GM12872 (cell line): ENCODE results near the gene IGF2BP1.

Experiments
- TF ChIP-seq, protein P1 (sequence below): IDR thresholded peaks from 3 replicates; pipeline ENCODE4 v1.5.1; 2011; ENCODE audit warnings: low read depth, mild to moderate bottlenecking, low read length, moderate library complexity; ENCODE audit not compliant: insufficient read depth

The IGF2BP1 gene

DNA sequence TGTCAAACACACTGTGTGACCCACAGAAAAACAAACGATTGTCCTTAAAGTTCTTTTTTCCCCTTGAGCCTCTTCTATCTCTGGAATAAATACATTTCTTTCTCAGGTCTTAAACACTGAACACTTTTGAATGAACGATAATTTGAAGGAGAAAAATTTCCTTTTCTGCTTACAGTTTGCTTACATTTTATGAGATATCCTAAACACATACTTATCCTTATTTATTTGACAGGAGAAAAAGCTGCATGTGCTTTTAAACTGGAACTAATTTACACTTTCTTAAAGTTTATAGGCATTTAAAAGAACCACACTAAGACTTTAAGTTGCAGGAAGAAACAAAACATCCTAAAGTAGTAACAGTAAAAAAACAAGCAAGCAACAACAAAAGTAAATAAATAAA lies 4.7 kb upstream of the IGF2BP1 start:
- TF ChIP-seq, protein P1, sequence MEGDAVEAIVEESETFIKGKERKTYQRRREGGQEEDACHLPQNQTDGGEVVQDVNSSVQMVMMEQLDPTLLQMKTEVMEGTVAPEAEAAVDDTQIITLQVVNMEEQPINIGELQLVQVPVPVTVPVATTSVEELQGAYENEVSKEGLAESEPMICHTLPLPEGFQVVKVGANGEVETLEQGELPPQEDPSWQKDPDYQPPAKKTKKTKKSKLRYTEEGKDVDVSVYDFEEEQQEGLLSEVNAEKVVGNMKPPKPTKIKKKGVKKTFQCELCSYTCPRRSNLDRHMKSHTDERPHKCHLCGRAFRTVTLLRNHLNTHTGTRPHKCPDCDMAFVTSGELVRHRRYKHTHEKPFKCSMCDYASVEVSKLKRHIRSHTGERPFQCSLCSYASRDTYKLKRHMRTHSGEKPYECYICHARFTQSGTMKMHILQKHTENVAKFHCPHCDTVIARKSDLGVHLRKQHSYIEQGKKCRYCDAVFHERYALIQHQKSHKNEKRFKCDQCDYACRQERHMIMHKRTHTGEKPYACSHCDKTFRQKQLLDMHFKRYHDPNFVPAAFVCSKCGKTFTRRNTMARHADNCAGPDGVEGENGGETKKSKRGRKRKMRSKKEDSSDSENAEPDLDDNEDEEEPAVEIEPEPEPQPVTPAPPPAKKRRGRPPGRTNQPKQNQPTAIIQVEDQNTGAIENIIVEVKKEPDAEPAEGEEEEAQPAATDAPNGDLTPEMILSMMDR, result no peak

DNA sequence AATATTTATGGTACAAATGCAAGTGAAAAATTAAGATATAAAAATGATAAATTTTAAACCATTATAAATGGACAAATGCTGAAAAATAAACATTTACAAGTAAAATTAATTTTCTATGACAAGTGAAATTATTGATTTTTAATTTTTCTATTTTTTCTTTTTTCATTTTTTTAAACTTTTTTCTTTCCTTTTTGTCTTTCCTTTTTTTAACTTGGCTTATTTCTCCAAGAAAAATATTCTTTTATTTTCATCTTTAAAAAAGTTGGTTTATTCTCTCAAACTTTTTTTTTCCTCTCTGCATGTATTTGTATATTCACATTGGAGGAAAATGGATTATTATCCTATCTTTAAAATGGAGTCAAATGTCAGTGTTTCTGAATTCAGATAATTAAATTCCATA lies 3.9 kb upstream of the IGF2BP1 start:
- TF ChIP-seq, protein P1, result no peak

DNA sequence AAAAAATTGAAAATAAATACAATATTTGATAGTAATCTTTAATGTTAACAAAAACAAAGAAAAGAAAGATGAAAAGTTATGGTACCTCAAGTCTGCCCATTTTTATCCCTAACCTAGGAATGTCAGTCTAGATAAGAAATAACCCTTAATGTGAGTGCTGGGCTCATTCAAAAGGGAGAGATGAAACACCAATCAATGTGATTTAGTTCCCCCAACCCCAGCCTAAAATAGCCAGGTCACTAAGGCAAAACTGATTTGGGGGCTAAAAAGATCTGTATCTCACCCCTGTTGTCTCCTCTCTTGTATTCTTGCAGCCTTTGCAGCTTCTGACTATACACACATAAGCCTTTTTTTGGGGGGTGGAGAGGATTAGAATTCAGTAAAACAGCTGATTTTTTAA lies 3.2 kb upstream of the IGF2BP1 start:
- TF ChIP-seq, protein P1, result no peak

DNA sequence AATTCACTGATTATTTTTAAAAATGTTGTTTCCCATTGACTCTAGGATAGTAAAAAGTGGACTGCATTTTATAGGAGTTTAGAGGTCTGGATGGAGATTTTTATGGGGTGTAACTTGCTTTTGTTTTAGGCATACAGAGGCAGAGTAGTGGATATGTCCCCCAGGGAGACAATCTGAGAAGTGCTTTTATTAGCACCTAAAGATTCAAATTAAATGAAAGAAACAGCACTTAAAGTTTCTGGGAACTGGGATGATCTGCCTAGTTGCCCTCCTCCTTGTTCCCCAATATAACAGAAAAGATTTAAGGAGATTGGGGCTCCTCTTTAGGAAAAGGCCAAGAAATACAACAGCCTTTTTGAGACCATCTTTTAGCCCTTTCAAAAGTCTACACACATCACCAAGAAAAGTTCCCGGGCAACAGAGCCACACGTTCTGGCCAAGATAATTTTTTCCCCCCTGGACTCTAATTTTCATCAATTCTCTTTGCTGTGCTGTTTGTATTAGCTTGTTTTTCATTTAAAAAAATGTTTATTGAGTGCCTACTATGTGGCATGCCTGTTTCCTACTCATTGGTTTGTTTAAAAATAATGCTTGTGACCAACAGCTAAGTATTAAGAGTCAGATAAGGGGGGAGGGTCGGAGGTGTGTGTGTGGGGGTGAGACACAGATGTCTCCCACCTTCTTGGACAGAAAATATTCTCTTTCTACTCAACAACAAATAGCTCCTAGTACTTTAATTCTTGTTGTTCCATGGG lies 2.5 kb upstream of the IGF2BP1 start:
- TF ChIP-seq, protein P1, result no peak

DNA sequence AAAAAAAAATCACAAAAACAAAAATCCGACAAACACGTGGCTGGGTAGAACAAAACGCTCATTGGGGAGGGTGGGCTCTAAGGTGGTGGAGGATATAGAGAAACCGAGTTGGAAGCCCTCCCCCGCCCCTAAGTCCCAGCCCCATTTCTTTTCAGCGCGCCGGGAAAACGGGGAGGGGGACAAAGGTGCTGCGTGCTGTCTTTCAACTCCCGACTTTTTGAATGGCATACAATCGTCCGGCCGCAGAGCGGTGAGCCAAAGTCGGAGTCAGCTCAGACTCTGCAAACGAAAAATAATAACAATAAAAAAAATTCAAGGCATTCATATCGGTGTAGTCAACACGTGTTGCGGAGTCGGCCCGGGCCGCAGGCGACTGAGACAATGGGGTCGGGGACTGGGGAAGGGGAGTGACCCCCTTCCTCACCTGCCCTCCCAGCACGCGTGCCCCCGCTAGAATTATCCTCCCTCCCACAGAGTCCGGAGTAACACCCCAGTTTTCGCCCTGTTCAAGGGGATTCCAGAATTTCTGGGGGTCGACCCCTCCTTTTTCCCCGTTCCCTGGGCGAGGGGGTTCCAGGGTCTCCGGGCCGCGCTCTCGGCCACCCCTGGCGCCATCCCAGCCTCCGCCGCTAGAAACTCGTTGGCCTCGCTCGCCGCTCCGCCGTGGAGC lies 1.7 kb upstream of the IGF2BP1 start:
- TF ChIP-seq, protein P1, result no peak

DNA sequence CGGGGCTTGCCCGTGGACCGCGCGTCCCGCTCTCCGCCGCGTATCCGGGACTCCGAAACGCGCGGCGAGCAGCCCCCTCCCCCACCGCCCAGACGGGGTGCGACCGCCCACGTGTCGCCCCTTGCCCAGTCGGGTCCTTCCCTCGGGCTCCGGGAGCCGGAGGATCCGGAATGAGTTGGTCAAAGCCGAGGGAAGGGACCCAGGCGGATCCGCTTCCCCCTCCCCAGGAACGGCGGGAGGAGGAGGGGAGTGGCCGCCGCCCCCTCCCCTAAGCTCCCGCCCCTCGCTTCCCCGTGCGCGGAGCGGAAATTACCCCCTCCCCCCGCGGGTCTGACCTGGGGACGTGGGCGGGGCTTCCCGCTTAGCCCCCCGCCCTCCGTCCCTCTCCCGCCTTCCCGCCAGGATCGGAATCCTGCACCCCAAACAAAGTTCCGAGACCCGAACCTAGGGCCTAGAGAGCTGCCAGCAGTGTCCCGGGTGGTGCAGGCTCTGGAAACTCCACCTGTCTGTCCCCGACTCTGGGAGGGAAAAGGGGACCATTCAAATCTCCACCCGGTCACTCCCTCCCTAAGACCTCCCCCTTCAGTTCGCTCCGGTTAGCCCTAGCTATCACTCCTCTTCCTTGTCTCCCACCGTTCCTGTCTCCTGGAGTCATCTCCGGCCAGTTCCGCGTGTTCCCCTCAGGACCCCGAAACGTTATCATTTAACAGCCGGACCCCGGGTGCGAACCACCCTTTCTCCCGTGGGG lies 1.0 kb upstream of the IGF2BP1 start:
- TF ChIP-seq, protein P1, result no peak

DNA sequence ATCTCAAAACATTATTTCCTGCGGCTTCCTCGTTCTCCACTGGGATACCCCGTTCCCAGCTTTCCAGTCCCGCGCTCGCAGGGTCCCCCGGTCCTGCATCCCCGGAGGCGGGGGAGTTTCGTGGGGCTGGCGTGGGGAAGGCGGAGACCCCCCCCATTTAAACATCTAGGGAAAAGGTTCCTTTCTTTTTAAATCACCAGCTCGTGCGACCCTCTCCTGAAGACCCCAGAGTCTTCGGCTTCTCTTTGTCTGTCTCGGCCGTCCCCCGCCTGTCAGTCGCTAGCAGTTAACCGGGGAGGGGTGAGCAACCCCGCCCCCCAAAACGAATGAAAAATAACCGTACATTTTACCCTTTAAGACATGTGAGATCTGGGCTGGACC lies 473 bp upstream of the IGF2BP1 start:
- TF ChIP-seq, protein P1, result no peak
